ENCODE data around the gene TPSAB1. TPM values are rescaled to one million over a fixed set of nuclear protein-coding genes. Genes with fewer than 3 reads are reported as not detected.
A peak's percentile ranks its signal among the peaks of the same experiment; 100 is the strongest.

The TPSAB1 gene
- total and polyA plus RNA-seq, 2 experiments from 2014 or later: not detected

DNA sequence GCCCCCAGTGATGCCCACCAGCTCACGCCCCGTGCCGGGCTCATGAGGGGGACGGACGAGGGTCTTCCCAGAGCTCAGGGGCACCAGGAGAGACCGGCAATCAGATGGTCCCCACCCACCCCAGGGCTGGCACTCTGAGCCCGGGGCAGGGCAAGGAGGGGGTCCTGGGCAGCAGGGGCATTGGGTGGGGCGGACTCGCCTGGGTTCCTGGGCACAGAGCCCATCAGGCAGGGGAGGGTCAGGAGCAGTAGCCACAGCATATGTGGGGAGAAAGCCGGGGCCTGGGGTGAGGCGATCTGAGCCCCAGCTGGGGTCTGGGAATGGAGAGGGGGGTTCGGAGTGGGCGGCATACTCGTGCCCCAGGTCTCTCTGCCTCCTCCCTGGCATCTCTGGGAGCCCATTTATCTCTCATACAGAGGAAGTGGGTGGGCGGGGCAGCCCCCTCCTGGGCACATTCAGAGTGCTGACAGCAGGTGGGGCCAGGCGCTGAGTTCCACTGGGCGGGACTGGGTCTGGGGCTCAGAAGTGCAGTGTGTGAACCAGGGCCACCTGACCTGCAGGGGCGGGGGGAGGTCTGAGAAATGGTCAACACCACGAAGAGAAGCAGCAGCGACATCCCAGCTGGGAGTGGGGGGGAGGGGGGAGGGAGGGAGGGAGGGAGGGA, 48.4 kb downstream of the TPSAB1 start:
- H3K79me2 ChIP-seq (ENCODE audit: insufficient read depth): no peaks in the 10 kb centered on the region
- peaks cover 43% of the 10 kb centered on the region for H3K27me3 ChIP-seq (replicated peaks; ENCODE audit: insufficient read depth)
- 14 to 15% methylated on average over 15 to 16 of the region's 20 CpGs for WGBS, 2 experiments (ENCODE audit: low coverage in 1 of 2, low lambda C conversion rate in 2 of 2, missing lambda C conversion rate in 2 of 2)
- no peak overlapping the region for H2AFZ ChIP-seq
- H3K27ac ChIP-seq: no peak overlapping the region
- H3K9me3 ChIP-seq (ENCODE audit: low read depth): no peaks in the 10 kb centered on the region
- no peak overlapping the region for H3K4me2 ChIP-seq (ENCODE audit: unreplicated experiment)
- no peaks in the 10 kb centered on the region for H3K9me2 ChIP-seq (ENCODE audit: insufficient read depth)
- in situ Hi-C loops (cut with MboI): no loop called here
- no peaks in the 10 kb centered on the region; the same call in 1 of the 2 replicates for H3K4me1 ChIP-seq (ENCODE audit: insufficient read depth)
- TF ChIP-seq EZH2phosphoT487 (IDR thresholded peaks at IDR 0.05; ENCODE audit: insufficient read depth, low read depth) (no peak), EZH2 (IDR thresholded peaks at IDR 0.05; ENCODE audit: insufficient read depth, poor library complexity, severe bottlenecking) (no peak)
- no peaks in the 10 kb centered on the region for H3F3A ChIP-seq (ENCODE audit: insufficient read depth)
- no peaks in the 10 kb centered on the region for H4K20me1 ChIP-seq (ENCODE audit: insufficient read depth)
- no peak overlapping the region for H3K4me3 ChIP-seq
- H3K9ac ChIP-seq: no peak overlapping the region
- H3K36me3 ChIP-seq (ENCODE audit: low read depth): no peaks in the 10 kb centered on the region
- DNase-seq: no peak

- Histone ChIP-seq H2AFZ (no peak overlapping the region), H4K20me1 (ENCODE audit: insufficient read depth) (no peaks in the 10 kb centered on the region), H3K4me2 (ENCODE audit: unreplicated experiment) (no peak overlapping the region), H3F3A (ENCODE audit: insufficient read depth) (no peaks in the 10 kb centered on the region), H3K9ac (no peak overlapping the region), H3K27ac (no peak overlapping the region), H3K4me1 (ENCODE audit: insufficient read depth) (no peaks in the 10 kb centered on the region; the same call in 1 of the 2 replicates), H3K36me3 (ENCODE audit: low read depth) (no peaks in the 10 kb centered on the region), H3K27me3 (replicated peaks; ENCODE audit: insufficient read depth) (peaks cover 43% of the 10 kb centered on the region), H3K9me3 (ENCODE audit: low read depth) (no peaks in the 10 kb centered on the region), H3K9me2 (ENCODE audit: insufficient read depth) (no peaks in the 10 kb centered on the region), H3K4me3 (no peak overlapping the region), H3K79me2 (ENCODE audit: insufficient read depth) (no peaks in the 10 kb centered on the region)
- TF ChIP-seq EZH2 (IDR thresholded peaks at IDR 0.05; ENCODE audit: insufficient read depth, poor library complexity, severe bottlenecking) (no peak), EZH2phosphoT487 (IDR thresholded peaks at IDR 0.05; ENCODE audit: insufficient read depth, low read depth) (no peak)
- 9% methylated on average over 8 to 17 of the region's 17 CpGs for WGBS, 2 experiments (ENCODE audit: low coverage in 1 of 2, low lambda C conversion rate in 2 of 2, missing lambda C conversion rate in 2 of 2)
- DNase-seq: no peak
- in situ Hi-C loops (cut with MboI): no loop called here
Observed at GRCh38 chr16:1289477-1289866, 49.0 kb downstream of the TPSAB1 start.

DNA sequence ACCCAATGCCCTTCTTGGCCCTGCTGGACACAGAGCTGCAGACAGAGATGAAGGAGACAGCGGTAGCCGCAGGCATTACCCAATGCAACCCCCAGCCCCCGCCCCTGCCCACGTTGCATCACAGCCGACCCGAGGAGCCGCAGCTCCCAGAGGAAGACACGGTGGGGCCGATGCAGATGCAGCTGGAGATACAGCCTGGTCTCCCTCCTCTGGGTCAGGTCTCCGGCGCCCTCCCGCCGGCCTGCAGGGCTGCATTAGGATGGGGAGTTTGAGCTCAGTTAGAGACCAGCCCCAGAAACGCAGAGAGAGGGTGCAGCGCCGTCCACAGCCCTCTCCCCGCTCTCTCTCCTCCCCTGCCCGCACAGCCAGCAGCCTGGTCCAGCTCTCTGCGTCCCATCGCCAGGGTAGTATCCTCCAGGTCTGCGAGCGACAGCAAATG, 49.6 kb downstream of the TPSAB1 start:
- Histone ChIP-seq H3K27ac (no peak overlapping the region), H3K79me2 (ENCODE audit: insufficient read depth) (no peaks in the 10 kb centered on the region), H4K20me1 (ENCODE audit: insufficient read depth) (no peaks in the 10 kb centered on the region), H3F3A (ENCODE audit: insufficient read depth) (no peaks in the 10 kb centered on the region), H3K9me2 (ENCODE audit: insufficient read depth) (no peaks in the 10 kb centered on the region), H3K9ac (no peak overlapping the region), H3K4me3 (no peak overlapping the region), H3K9me3 (ENCODE audit: low read depth) (no peaks in the 10 kb centered on the region), H3K4me1 (ENCODE audit: insufficient read depth) (no peaks in the 10 kb centered on the region; the same call in 1 of the 2 replicates), H3K27me3 (replicated peaks; ENCODE audit: insufficient read depth) (peaks cover 43% of the 10 kb centered on the region), H2AFZ (no peak overlapping the region), H3K36me3 (ENCODE audit: low read depth) (no peaks in the 10 kb centered on the region), H3K4me2 (ENCODE audit: unreplicated experiment) (no peak overlapping the region)
- DNase-seq: peak; percentile 30
- TF ChIP-seq EZH2phosphoT487 (IDR thresholded peaks at IDR 0.05; ENCODE audit: insufficient read depth, low read depth): no peak
- no peak for TF ChIP-seq EZH2 (IDR thresholded peaks at IDR 0.05; ENCODE audit: insufficient read depth, poor library complexity, severe bottlenecking)
- in situ Hi-C loops (cut with MboI): no loop called here
- WGBS, 2 experiments (ENCODE audit: low coverage in 1 of 2, low lambda C conversion rate in 2 of 2, missing lambda C conversion rate in 2 of 2): 9 to 13% methylated on average over 20 to 22 of the region's 22 CpGs

DNA sequence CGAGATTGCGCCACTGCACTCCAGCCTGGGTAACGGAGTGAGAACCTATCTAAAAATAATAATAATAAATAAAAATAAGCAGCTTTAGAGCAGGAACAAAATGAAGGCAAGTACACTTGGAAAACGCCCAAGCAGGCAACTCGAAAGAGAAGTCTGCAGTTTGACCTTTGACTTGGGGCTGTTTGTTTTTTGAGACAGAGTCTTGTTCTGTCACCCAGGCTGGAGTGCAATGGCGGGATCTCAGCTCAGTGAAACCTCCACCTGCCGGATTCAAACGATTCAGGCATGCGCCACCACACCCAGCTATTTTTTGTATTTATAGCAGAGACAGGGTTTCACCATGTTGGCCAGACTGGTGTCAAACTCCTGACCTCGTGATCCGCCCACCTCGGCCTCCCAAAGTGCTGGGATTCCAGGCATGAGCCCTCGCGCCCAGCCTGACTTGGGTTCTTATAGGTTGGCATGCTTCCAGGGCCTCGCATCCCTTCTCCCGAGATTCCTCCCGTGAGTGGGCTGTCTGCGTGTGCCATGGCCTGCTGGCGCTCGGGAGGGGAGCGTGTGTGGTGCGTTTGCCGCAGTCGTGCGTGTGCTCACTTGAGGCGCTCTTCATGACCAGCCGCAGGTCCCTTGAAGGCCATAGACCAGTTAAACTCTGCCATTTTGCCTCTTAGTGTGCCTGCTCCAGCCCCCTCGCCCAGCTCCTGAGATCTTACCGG, 50.5 kb downstream of the TPSAB1 start:
- in situ Hi-C loops (cut with MboI): no loop called here
- no peaks in the 10 kb centered on the region for H3K9me3 ChIP-seq (ENCODE audit: low read depth)
- WGBS, 2 experiments (ENCODE audit: low coverage in 1 of 2, low lambda C conversion rate in 2 of 2, missing lambda C conversion rate in 2 of 2): 52 to 53% methylated on average over 29 of the region's 29 CpGs
- H3K27me3 ChIP-seq (replicated peaks; ENCODE audit: insufficient read depth): peaks cover 45% of the 10 kb centered on the region
- H3K4me2 ChIP-seq (ENCODE audit: unreplicated experiment): no peak overlapping the region
- no peaks in the 10 kb centered on the region; the same call in 1 of the 2 replicates for H3K4me1 ChIP-seq (ENCODE audit: insufficient read depth)
- no peak overlapping the region for H3K9ac ChIP-seq
- DNase-seq: no peak
- H3K9me2 ChIP-seq (ENCODE audit: insufficient read depth): no peaks in the 10 kb centered on the region
- H3K79me2 ChIP-seq (ENCODE audit: insufficient read depth): no peaks in the 10 kb centered on the region
- no peak overlapping the region for H2AFZ ChIP-seq
- TF ChIP-seq EZH2 (IDR thresholded peaks at IDR 0.05; ENCODE audit: insufficient read depth, poor library complexity, severe bottlenecking): no peak
- TF ChIP-seq EZH2phosphoT487 (IDR thresholded peaks at IDR 0.05; ENCODE audit: insufficient read depth, low read depth): no peak
- H3K36me3 ChIP-seq (ENCODE audit: low read depth): no peaks in the 10 kb centered on the region
- no peaks in the 10 kb centered on the region for H4K20me1 ChIP-seq (ENCODE audit: insufficient read depth)
- H3F3A ChIP-seq (ENCODE audit: insufficient read depth): no peaks in the 10 kb centered on the region
- H3K4me3 ChIP-seq: no peak overlapping the region
- no peak overlapping the region for H3K27ac ChIP-seq
